IMR-90 (cell line): Measurements from ENCODE around the gene OSBPL1A. TPM values are rescaled to one million over a fixed set of nuclear protein-coding genes. Genes with fewer than 3 reads are reported as not detected.
A peak's percentile ranks its signal among the peaks of the same experiment; 100 is the strongest.

Source experiments
- ATAC-seq: fragments of 200-7000 bp; cut with Tn5 transposase; 2 replicates; pipeline ENCODE4 v1.9.1; 2020; ENCODE audit warnings: low read depth, mild to moderate bottlenecking, moderate library complexity
- BruUV-seq: library from RNA; stranded (reverse); fragments of 400-500 nt; replicated peaks from 2 replicates; lab custom pipeline; 2021; lab: Mats Ljungman, UMichigan
- CTCF ChIA-PET: fragments of 300-600 bp; formaldehyde crosslinking; extraction: SDS; loops from one replicate; lab custom pipeline; 2021; ENCODE audit warnings: antibody characterized with exemption; lab: Yijun Ruan, JAX
- POLR2A ChIA-PET: fragments of 300-600 bp; sonication (Branson Sonifier 250); formaldehyde crosslinking; loops from one replicate; lab custom pipeline; 2022; ENCODE audit warnings: antibody characterized with exemption; ENCODE audit not compliant: unreplicated experiment; lab: Charles Lee
- DNase-seq: peaks from one replicate; pipeline ENCODE4 v3.0.0; 2013
- H2AFZ ChIP-seq: replicated peaks from 2 replicates; pipeline ENCODE3; 2013; ENCODE audit warnings: low read length, mild to moderate bottlenecking; ENCODE audit not compliant: poor library complexity
- H2AK5ac ChIP-seq: 2 replicates; pipeline ENCODE4 v1.6.1; 2013; ENCODE audit warnings: low read depth, low read length, inconsistent platforms
- H2AK9ac ChIP-seq: replicated peaks from 2 replicates; pipeline ENCODE3; 2013; ENCODE audit warnings: mild to moderate bottlenecking, low read depth, low read length, moderate library complexity; ENCODE audit not compliant: poor library complexity
- H2BK120ac ChIP-seq: 2 replicates; pipeline ENCODE4 v1.6.1; 2013; ENCODE audit warnings: low read depth, low read length, inconsistent platforms
- H2BK15ac ChIP-seq: 3 replicates; pipeline ENCODE4 v1.6.1; 2013; ENCODE audit warnings: low read depth, low read length, inconsistent platforms
- H2BK20ac ChIP-seq: 2 replicates; pipeline ENCODE4 v1.6.1; 2013; ENCODE audit warnings: low read depth, mild to moderate bottlenecking, inconsistent platforms, low read length, moderate library complexity
- H2BK5ac ChIP-seq: 2 replicates; pipeline ENCODE4 v1.6.1; 2013; ENCODE audit warnings: mild to moderate bottlenecking, low read depth, low read length, inconsistent platforms; ENCODE audit not compliant: poor library complexity, severe bottlenecking
- H3K14ac ChIP-seq: replicated peaks from 2 replicates; pipeline ENCODE4 v1.6.1; 2013; ENCODE audit warnings: low read depth, low read length, inconsistent platforms
- H3K18ac ChIP-seq: 2 replicates; pipeline ENCODE4 v1.6.1; 2013; ENCODE audit warnings: low read depth, low read length, control low read depth
- H3K23ac ChIP-seq: 2 replicates; pipeline ENCODE4 v1.6.1; 2013; ENCODE audit warnings: low read depth, low read length, inconsistent platforms
- H3K27ac ChIP-seq: 2 replicates; pipeline ENCODE4 v1.5.1; 2013; ENCODE audit warnings: mild to moderate bottlenecking, control low read depth, low read length; ENCODE audit not compliant: insufficient read depth
- H3K27me3 ChIP-seq: 2 replicates; pipeline ENCODE4 v1.6.1; 2013; ENCODE audit warnings: low read length; ENCODE audit not compliant: control insufficient read depth, insufficient read depth
- H3K36me3 ChIP-seq: 2 replicates; pipeline ENCODE4 v1.6.1; 2013; ENCODE audit warnings: low read length, mixed read lengths; ENCODE audit not compliant: control insufficient read depth, insufficient read depth
- H3K4ac ChIP-seq: 2 replicates; pipeline ENCODE4 v1.6.1; 2013; ENCODE audit warnings: low read depth, low read length, inconsistent platforms
- H3K4me1 ChIP-seq: 2 replicates; pipeline ENCODE4 v1.6.1; 2013; ENCODE audit warnings: low read length, mixed read lengths; ENCODE audit not compliant: control insufficient read depth, insufficient read depth
- H3K4me2 ChIP-seq: 2 replicates; pipeline ENCODE4 v1.6.1; 2013; ENCODE audit warnings: low read depth, mild to moderate bottlenecking, control low read depth, low read length, moderate library complexity
- H3K4me3 ChIP-seq: 2 replicates; pipeline ENCODE4 v1.5.1; 2013; ENCODE audit warnings: low read depth, mild to moderate bottlenecking, control low read depth, low read length, moderate library complexity; ENCODE audit not compliant: insufficient read depth
- H3K56ac ChIP-seq: 2 replicates; pipeline ENCODE4 v1.6.1; 2013; ENCODE audit warnings: low read length, inconsistent platforms; ENCODE audit not compliant: insufficient read depth; ENCODE audit errors: extremely low read depth
- H3K79me1 ChIP-seq, 2 experiments: 2 replicates each; pipeline ENCODE4 v1.6.1; 2013; ENCODE audit warnings: low read length in 2 of 2, inconsistent platforms in 1 of 2, low read depth in 1 of 2
- H3K9ac ChIP-seq: 2 replicates; pipeline ENCODE4 v1.6.1; 2013; ENCODE audit warnings: low read depth, low read length, control low read depth
- H3K9me1 ChIP-seq: 2 replicates; pipeline ENCODE4 v1.6.1; 2013; ENCODE audit warnings: low read length, inconsistent platforms; ENCODE audit not compliant: insufficient read depth
- H3K9me3 ChIP-seq: 2 replicates; pipeline ENCODE4 v1.6.1; 2013; ENCODE audit warnings: low read length; ENCODE audit not compliant: control insufficient read depth, insufficient read depth
- H4K20me1 ChIP-seq: 2 replicates; pipeline ENCODE4 v1.6.1; 2013; ENCODE audit warnings: low read length, inconsistent platforms; ENCODE audit not compliant: insufficient read depth
- H4K5ac ChIP-seq: 2 replicates; pipeline ENCODE4 v1.6.1; 2013; ENCODE audit warnings: mild to moderate bottlenecking, low read depth, low read length, control low read depth
- H4K8ac ChIP-seq, 2 experiments: 2 replicates each; pipeline ENCODE4 v1.6.1; 2013; ENCODE audit warnings: low read depth in 2 of 2, low read length in 2 of 2, control low read depth in 1 of 2, inconsistent platforms in 1 of 2
- H4K91ac ChIP-seq: 2 replicates; pipeline ENCODE4 v1.6.1; 2013; ENCODE audit warnings: low read depth, low read length, inconsistent platforms; ENCODE audit not compliant: insufficient read depth
- CEBPB ChIP-seq: IDR thresholded peaks from 2 replicates; pipeline ENCODE4 v1.6.1; 2012; ENCODE audit warnings: low read depth, low read length, improper control_type of control experiment
- FOS ChIP-seq: fragments of 150-350 bp; IDR thresholded peaks from 2 replicates; pipeline ENCODE4 v1.6.1; 2016; ENCODE audit warnings: low read depth, low read length
- MAFK ChIP-seq: IDR thresholded peaks from 2 replicates; pipeline ENCODE4 v1.6.1; 2012; ENCODE audit warnings: low read depth, low read length, improper control_type of control experiment
- RAD21 ChIP-seq: IDR thresholded peaks from 2 replicates; pipeline ENCODE4 v1.6.1; 2012; ENCODE audit warnings: low read length, improper control_type of control experiment
- RFX5 ChIP-seq: IDR thresholded peaks from 2 replicates; pipeline ENCODE4 v1.8.0; 2012; ENCODE audit warnings: low read depth, mild to moderate bottlenecking, low read length, moderate library complexity
- WGBS, 2 experiments: methylation state at CpG; one replicate each; pipeline versions ENCODE4 v1.1.5 to v1.1.7; 2013; ENCODE audit warnings: missing lambda C conversion rate in 2 of 2; ENCODE audit not compliant: insufficient read length in 1 of 2; ENCODE audit errors: extremely low coverage in 2 of 2; 5-methylcytosine and 5-hydroxymethylcytosine counted together
- dilution Hi-C: fragments of 300-500 bp; cut with HindIII; formaldehyde crosslinking; loops from one replicate; pipeline ENCODE4 v1.14.3; 2018; ENCODE audit warnings: low sequenced_read_pairs; ENCODE audit not compliant: unreplicated experiment
- in situ Hi-C: fragments of 300-500 bp; cut with MboI; formaldehyde crosslinking; loops from 3 replicates; pipeline ENCODE4 v1.14.3; 2019; ENCODE audit warnings: low sequenced_read_pairs, inconsistent platforms, mixed read lengths
- intact Hi-C: fragments of 100-400 bp; cut with micrococcal nuclease; formaldehyde crosslinking; loops from 2 replicates; pipeline ENCODE4 v1.10.0; 2022
- polyA plus RNA-seq, 3 experiments: library from polyadenylated mRNA; depleted of rRNA; stranded (reverse); fragments of >200 nt; gene quantifications; 2 replicates each; pipeline ENCODE4 v1.2.3, GENCODE V29; 2012; ENCODE audit warnings: low replicate concordance in 1 of 3
- total RNA-seq: library from RNA; depleted of rRNA; stranded (reverse); fragments of >200 nt; gene quantifications from 2 replicates; pipeline ENCODE4 v1.2.3, GENCODE V29; 2012

OSBPL1A gene
- total and polyA plus RNA-seq, 2 of the 4 experiments (the other 2 are of a cell fraction), result 29.4 to 70.4 TPM

GRCh38 chr18:24397131-24397693 lies 412 bp downstream of the OSBPL1A start (continued):
- TF ChIP-seq FOS, result no peak

- no peaks in the 10 kb centered on the region for H4K20me1 ChIP-seq
- H3K14ac ChIP-seq, result no peak overlapping the region
- H3K9ac ChIP-seq, result no peak overlapping the region
- peaks cover 0 to 10% of the 10 kb centered on the region in 2 experiments; a peak in 2 of 4 replicates for H3K79me1 ChIP-seq
- no peak overlapping the region for H2AFZ ChIP-seq
- H3K27me3 ChIP-seq, result no peaks in the 10 kb centered on the region
- H2AK5ac ChIP-seq, result no peak overlapping the region
- no peak overlapping the region for H4K91ac ChIP-seq
- H3K4me1 ChIP-seq, result 0 out of 2 replicates have a peak, but pooled peaks cover 2% of the 10 kb centered on the region
- dilution Hi-C loops (no loop called here), intact Hi-C loops (loop anchor here (5.0 kb wide), 1 partner anchor 34 kb away; no protein-coding TSS in a partner anchor), in situ Hi-C loops (no loop called here)
- WGBS, 2 experiments, result 92% methylated on average over 2 of the region's 8 CpGs; no CpG with 5 or more reads in 1 of the 2 experiments
- TF ChIP-seq CEBPB (peak; percentile 52; the same call in 1 of the 2 replicates), RAD21 (no peak), RFX5 (no peak), MAFK (no peak)
- DNase-seq (peak; percentile 26), ATAC-seq (no peak)
- no peak overlapping the region for H3K18ac ChIP-seq
- no peak overlapping the region for H2BK20ac ChIP-seq
- no peak overlapping the region for H2BK5ac ChIP-seq
- BruUV-seq, result no TSS peak
- H3K4me2 ChIP-seq, result peak overlapping the region; percentile 25; the same call in 1 of the 2 replicates
- no peak overlapping the region for H2BK15ac ChIP-seq
- ChIA-PET POLR2A (no interaction called here), CTCF (no interaction called here)
- H3K27ac ChIP-seq, result no peak overlapping the region
- no peak overlapping the region for H4K5ac ChIP-seq
- H3K36me3 ChIP-seq, result no peaks in the 10 kb centered on the region
- H2AK9ac ChIP-seq, result no peak overlapping the region
- H4K8ac ChIP-seq, result no peak overlapping the region
- no peak overlapping the region for H3K23ac ChIP-seq
- 0 out of 2 replicates have a peak, but pooled peaks cover 3% of the 10 kb centered on the region for H3K9me1 ChIP-seq
- no peak overlapping the region for H3K4me3 ChIP-seq
- no peaks in the 10 kb centered on the region for H3K9me3 ChIP-seq
- no peak overlapping the region for H2BK120ac ChIP-seq
- no peak overlapping the region for H3K4ac ChIP-seq
- no peak overlapping the region for H3K56ac ChIP-seq
These were observed 1.5 kb downstream of the OSBPL1A start for GRCh38 chr18:24396082-24396633.
